HG03571 (cell line): ENCODE data around the gene CCDC97.

ENCODE experiments used
- ATAC-seq: cut with Tn5 transposase; IDR thresholded peaks from one replicate; pipeline ENCODE4 v1.9.1; 2021; ENCODE audit not compliant: unreplicated experiment

CCDC97 gene

DNA sequence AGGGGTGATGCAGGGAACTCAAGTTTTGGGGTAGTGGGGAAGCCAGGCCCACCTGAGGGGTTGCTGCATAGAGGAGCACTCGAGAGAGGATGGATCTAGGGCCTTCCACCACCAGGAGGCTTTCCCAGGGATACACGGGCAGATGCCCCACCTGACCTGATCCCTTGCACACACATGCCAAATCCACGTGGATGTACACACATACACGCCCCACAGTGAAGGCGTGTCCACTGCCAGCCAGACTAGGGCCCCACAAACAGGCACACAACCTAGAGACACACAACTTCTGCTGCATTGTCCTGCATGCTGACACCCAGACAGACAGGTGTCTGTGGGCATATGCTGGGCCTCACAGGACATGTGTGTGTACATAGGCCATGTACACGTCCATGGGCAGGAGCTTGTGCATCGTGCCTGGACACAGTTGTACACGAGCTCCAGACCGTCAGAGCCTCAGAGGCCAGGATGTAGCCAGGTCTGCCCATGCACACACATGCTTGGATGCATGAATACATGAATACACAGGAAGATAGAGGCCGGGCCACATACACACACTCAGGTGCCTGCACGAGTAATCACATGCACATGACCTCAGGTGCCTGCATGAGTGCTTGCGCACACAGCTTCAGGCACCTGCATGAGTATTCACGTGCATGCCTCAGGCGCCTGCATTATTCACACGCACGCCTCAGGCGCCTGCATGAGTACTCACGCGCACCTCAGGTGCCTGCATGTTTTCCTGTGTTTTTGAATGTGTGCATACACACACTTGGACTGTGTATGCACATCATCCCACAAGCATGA is 8.9 kb downstream of the CCDC97 start:
- ATAC-seq: no peak

DNA sequence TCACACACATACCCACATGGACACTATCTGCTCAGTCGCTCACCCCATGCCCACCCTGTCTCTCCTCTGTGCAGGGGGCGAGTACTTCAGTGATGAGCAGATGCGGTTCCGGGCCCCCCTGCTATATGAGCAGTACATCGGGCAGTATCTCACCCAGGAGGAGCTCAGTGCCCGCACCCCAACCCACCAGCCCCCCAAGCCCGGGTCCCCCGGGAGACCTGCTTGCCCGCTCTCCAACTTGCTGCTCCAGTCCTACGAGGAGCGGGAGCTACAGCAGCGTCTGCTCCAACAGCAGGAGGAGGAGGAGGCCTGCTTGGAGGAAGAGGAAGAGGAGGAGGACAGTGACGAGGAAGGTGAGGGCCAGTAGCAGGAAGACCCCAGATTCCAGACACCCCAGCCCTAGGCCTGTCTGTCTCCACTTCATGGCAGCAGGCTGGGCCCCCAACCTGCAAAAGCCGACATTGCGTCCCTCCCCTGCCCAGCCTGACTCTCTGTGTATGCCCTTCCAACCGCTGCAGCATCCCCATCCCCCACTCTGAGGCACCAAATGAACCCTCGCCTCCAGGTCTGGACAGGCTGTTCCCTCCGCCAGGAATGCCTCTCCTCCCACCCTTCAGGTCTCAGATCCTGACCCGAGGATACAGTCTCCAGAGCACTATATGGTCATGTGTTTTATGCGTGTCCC is 9.7 kb downstream of the CCDC97 start:
- ATAC-seq: no peak

DNA sequence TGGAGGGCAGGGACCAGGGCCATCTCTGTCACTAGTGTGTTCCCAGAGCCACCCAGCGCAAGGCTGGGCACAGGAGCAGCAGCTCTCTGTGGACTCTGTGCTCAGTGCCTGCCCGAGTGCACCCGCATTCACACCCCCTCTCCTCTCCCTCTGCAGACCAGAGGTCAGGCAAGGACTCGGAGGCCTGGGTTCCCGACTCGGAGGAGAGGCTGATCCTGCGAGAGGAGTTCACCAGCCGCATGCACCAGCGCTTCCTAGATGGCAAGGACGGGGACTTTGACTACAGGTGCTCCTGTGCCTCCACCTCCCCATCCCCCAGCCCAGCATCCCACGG is 10.2 kb downstream of the CCDC97 start:
- ATAC-seq: no peak

DNA sequence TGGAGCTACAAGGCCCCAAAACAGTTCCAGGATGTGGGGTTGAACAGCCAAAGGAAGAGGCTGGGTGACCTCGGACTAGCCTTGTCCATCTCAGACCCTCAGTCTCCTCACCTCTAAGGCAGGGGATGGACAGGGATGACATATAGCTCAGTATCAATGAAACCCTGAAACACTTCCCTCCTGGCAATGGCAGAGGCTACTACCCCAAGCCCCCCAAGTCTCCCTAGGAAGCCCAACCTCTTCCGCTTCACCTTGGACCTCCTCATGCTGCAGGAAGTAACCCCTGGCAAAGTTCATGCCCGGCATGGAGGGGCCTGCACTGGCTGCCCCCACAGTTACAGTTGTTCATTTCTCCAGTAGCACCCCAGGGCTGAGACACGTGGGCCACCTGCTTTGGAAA is 10.6 kb downstream of the CCDC97 start:
- no peak for ATAC-seq

DNA sequence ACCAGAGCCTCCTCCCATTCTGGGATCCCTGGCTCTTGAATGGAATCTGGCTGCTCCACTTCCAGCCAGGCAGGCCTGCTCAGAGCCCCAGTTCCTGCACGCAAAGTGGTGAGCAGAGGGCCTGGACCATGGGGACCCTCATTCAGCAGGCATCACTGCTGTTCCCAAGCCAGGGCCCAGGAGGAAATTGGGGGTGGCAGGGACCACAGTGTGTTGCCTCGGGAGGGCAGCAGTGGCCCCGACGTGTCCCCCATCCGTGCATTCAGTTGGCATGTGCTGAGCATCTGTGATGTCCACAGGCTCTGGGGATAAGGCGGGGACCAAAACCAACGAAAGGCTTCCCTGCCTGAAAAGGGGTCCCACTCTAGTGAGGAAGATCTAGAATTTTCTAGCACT is 11.2 kb downstream of the CCDC97 start:
- ATAC-seq: no peak

DNA sequence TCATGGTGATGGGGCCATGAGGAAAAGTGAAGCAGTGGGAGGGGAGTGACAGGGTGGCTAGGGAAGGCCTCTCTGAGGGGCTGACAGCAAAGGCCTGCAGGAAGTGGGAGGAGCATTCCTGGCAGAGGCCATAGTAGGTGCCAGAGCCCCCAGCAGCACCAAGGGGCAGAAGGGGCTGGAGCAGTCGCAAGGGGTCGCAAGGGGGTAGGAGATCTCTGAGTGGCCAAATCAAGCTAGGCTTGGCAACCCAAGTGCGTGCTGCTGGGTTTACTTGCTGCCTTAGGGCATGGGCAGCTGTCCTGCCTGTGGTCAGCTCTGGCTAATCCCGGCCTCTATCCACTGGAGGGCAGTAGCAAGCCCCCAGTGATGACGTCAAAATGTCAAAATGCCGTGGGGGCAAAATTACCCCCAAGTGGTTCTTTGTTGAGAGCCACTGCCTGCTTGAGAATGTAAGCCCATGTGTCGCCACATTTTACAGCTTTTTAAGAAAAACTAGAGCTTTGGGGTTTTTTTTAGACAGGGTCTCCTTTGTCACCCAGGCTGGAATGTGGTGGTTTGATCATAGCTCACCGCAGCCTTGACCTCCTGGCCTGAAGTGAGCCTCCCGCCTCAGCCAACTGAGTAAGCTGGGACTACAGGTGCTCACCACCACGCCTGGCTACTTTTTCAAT is 11.8 kb downstream of the CCDC97 start:
- no peak for ATAC-seq

DNA sequence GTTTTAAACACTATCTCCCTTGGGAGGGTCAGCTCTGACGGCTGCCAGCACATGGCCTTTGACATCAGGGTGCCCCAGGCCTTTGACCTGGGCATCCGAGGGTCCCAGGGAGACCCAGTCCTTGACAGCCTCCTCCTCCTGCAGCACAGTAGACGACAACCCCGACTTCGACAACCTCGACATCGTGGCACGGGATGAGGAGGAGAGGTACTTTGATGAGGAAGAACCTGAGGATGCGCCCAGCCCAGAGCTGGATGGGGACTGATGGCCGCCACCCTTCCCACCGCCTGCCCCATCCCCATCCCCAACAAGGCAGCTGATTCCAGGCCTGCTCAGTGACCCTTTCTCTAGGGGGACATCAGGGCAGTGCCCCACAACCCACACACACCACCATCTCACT is 12.5 kb downstream of the CCDC97 start:
- no peak for ATAC-seq

DNA sequence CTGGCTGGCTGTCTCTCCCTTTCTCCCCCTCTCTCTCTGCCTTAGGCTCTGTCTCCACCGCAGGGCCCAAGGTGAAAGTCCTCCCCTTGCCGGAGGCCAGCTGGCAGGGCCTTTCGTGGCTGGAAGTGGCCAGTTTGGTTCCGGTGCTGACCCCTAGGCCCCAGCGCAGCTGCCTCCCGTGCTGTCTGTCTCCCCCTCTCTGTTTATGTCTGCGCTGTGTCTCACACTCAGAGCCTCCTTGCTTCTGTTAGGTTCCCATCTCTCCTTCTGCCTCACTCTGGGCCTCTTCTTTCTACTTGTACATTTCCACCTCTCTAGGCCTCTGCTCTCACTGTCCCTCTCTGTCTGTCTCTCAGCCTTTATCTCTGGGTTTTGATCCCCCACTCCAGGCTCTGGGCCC is 13.1 kb downstream of the CCDC97 start:
- ATAC-seq: no peak

DNA sequence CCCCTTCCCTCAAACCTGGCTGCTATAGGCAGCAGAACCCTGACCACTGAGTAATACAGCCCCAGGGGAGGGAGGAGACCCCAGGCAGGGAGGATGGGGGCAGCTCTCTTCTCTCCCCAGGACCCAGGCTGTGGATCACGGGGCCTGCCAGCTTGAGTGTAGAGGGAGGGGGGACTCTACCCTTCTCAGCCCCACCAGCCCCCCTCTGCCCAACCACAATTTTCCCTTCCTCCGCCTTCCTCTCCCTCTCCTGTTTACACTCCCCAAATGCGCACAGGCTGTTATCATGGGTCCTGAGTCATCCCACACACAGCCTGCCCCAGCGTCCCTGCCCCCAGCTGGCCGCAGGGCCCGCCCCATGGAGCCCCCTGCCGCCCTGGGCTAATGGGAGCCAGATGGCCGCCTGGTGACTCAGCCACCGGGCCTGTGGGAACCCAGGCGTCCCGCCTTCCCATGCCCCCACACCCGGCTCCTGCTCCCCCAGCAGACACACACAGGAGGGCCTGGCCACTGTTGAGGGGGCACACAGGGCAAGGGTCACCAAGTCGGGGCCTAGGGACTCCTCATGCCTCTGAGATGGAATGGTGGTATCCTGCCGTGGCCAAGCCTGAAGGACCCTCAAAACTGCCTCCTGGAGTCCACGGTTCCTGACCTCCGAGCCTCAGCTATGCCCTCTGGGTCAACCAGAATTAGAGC is 13.6 kb downstream of the CCDC97 start:
- ATAC-seq: no peak

DNA sequence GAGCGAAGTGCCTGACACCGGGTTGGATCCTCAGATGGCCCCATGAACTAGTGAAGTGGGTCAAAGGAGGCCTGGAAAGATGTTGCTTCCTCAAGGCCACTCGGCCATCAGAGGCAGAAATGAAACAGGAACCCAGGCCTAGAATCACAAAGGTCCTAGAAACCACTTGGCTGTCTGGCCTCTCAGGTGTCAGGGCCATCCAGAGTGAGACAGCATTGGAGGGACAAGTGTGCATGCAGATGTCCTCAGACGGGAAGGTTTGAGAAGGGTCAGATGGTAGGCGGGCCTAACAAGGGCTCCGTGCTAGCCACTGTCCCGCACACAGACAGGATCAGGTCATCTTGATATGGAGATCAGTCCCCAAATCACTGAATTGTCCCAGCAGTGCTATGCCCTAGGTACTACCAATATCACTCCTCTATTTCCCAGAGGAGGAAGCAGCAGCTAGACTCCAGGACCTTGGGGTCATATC is 14.3 kb downstream of the CCDC97 start:
- ATAC-seq: no peak

DNA sequence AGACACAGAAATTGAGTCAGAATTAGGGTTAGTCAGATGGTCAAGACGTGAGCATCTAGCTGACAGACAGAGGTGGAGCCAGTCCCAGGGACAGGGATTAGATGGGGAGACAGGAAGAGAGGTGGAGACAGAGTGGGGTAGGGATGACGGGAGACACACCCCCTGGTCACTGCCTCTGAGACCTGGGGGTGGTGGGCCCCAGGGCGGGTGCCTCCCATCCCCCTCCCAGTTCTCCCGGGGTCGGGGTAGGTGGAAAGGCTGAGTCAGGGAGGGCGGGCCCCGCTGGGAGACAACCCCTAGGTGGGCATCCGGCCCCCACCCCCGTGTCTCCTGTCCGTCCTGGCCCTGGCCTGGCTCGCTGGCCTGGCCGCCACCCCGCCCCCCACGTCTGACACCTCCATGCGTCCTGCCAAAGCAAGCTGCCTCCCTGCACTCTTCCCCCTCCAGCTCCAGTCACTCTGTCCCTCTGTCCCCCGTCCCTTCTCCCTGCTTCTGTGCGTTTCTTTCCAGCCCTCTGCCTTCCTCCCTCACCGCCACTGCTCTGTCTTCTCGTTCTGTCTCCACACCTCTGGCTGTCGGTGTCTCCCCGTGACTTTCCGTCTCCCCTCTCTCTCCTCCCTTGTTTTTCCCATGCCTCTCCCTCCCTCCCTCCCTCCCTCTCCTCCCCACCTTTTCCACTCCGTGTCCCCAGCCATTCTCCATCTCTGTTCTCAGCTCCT is 15.1 kb downstream of the CCDC97 start:
- ATAC-seq: no peak

DNA sequence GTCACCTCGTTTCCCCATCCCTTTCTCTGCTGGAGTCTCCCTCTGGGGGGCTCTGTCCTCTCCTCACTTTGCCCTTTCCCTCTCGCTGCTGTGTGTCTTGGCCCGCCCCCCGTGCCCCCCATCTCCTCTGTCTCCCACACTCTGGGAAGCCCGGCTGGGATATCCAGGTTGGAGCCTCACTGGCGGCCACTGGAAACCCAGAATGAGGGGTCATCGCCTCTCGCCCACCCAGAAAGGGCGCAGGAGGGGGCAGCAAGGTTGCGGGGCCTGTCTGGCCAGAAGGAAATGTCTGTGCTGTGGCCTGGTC is 15.6 kb downstream of the CCDC97 start:
- no peak for ATAC-seq

DNA sequence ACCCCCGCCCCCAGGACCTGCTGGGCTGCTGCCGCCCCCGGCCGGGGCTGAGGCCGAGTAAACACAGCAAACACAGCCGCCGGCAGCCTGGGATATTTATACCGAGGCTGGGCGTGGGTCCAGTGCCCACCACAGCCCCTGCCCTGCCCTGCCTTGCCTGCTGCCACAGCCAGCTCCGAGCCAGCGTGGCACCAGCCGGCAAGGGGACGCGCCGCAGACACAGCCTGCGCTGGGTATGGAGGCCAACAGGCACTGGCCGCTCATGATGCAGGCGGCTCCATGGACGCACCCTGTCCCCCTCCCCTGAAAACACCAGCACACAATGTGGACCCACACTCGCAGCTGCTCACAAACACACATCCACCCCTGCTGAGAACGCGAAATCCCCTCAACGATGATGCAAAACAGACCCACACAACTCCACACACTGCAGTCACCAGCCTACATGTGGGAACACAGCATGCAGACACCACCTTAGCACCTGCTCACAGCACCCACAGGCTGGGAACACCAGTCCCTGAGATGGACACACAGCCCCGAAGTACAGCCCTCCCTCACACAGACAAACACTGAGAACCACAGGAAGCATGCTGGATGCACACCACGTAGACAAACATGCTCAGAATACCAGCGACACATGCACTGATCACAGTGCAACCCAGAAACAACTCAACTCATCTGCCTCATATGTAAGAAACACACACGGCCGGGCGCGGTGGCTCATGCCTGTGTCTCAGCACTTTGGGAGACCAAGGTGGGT is 16.2 kb downstream of the CCDC97 start:
- no peak for ATAC-seq

DNA sequence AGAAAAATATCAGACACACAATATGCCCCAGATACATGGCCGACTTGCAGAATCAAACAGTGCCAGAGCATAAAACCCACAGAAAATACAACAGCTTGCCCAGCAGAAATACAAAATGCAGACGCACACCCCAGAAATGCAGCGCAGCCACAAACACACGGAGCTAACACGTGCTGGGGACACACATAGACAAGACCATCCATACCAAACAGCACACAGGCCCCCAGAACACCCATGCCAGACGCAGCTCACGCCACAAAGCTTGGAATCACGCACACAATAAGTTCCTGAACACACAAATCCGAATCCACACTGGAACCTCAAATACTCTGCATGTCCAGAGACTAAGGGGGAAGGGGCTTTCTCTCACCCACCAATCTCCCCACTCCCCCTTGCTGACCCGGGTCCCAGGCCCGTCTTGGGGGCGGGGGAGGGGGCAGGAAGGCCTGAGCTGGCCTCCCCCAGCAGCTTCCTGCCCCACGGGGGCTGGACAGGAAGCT is 17.2 kb downstream of the CCDC97 start:
- ATAC-seq: no peak

DNA sequence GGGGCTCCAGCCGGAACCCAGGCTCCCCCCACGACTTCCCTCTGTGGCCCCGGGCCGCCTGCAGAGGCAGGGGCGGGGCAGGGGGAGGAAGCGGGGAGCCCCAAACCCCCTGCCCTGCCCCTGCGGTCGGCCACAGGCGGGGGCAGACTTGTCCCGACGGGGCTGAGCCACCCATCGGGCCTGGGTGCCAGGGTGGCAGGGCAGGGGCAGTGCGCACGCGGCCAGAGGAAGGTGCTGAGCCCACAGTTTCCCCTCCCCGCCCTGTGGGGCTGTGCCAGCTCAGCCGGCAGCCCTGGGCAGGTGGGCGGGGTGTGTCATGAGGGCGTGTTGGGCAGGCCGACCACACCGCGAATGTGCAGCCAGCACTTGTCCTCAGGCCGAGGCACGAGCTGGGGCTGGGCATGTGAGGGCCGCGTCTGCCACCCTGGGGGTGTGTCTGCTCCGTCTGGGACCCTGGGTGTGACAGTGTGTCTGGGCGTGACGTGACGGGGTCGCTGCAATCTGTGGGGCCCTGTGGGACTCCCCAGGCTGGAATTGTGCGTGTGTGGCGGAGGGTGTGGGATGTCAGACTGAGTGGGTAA is 17.7 kb downstream of the CCDC97 start:
- ATAC-seq: peak; percentile 52

DNA sequence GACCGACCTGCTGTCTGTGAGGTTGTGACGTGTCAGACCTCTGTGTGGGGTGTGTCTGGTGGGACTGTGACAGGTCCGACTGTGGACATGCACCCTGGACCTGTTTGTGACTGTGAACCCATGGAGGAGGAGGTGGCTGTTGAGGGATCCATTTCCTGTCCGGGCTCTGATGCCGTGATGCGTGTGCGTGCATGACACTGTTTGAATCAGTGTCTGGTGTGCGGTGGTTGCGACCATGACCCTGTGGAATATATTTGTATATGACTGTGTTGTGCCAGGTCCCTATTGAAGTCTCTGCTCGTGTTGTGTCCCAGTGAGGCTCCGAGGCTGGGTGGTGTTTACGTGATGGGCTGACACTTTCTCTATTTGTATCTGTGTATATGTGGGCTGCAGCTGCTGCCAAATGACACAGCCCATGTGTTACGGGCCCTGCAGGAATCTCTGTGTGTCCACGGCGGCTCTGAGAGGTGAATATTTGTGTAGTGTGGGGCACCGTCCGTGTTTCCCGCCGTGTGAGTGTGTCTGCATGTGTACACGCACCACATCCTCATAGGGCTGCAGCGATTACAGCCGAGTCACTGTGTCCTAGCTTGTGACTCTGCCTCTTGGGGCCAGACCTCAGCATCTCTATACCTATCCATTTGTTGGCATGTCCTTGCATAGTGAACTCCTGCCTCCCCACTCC is 18.3 kb downstream of the CCDC97 start:
- ATAC-seq: no peak

DNA sequence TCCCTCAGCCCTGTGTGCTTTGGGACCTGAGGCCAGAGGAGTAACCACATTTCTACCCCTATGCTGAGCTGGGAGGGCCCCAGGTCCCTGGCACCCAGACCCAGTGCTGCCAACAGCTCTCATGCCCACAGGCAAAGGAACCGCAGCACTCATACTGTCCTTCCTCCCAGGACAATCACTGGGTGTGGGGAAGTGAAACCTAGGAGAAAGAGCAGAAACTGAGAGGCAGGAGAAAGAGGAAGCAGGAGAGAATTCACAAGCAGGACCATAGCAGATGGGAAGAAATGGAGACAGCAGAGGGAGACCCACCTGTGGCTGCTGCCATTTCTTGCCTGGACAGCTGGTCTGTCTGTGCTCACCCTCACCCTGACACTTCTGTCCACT is 18.9 kb downstream of the CCDC97 start:
- no peak for ATAC-seq

DNA sequence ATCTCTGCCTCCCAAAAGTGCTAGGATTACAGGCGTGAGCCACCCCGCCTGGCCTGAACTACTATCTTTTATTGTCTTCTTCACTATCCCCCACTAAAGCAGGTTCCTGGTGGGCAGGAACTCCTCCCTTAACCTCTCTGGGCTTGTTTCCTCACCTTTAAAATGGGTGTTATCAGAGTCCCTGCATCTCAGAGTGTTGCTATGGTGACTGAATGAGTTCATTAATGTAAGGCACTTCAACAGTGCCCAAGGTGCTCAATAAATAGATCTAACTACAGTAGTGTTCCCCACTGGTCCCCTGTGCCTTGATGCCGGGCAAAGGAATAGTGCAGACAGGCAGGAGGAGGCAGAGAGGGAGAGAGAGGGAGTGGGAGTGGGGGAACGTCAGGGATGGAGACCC is 20.5 kb downstream of the CCDC97 start:
- ATAC-seq: no peak

DNA sequence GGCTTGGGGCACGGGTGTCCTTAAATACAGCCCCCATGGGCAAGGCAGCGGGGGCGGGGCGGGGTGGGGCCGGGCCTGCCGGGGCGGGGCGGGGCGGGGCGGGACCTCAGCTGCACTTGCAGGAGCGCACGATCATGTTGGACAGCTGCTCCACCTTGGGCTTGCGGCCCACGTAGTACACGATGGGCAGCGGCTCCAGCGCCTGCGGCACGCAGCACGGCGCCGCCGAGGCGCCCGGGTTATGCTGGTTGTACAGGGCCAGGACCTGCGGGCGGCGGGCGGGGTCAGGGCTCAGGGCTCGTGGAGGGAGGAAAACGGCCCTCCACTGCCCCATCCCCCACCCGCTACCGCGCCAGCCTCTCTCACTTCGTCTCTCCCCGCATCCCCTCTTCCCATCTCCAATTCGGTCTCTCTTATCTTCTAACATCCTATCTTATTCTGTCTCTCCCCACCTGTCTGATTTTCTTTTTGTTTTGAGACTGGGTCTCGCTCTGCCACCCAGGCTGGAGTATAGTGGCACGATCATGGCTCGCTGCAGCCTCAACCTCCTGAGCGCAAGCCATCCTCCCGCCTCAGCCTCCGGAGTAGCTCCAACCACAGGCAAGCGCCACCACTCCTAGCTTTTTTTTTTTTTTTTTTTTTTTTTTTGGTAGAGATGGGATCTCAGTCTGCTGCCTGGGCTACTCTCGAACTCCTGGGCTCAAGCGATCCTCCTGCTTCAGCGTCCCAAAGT is 21.1 kb downstream of the CCDC97 start:
- no peak for ATAC-seq
